Activated CD8-positive, alpha-beta memory T cell treated with anti-CD3 and anti-CD28 coated beads, Interleukin-2, amount 10 ng/mL, durations not matched to agents 7 days and 5 days (primary cell): ENCODE results near the gene ARID1B. TPM values are rescaled to one million over a fixed set of nuclear protein-coding genes. Genes with fewer than 3 reads are reported as not detected.

Experiments used
- ATAC-seq: fragments of 150-1000 bp; cut with Tn5 transposase; one replicate; pipeline ENCODE4 v1.10.0; 2021; ENCODE audit warnings: moderate library complexity
- CTCF ChIA-PET: fragments of 350-600 bp; sonication (Branson Sonifier 250); formaldehyde crosslinking; loops from one replicate; lab custom pipeline; 2021; ENCODE audit warnings: antibody characterized with exemption; lab: Charles Lee
- DNase-seq: peaks from one replicate; pipeline ENCODE4 v3.0.0-alpha.2; 2020
- H3K27ac Mint-ChIP-seq: one replicate; pipeline ENCODE4 v1.8.0; 2021; ENCODE audit warnings: mild to moderate bottlenecking, mixed read lengths
- H3K27me3 Mint-ChIP-seq: one replicate; pipeline ENCODE4 v1.8.0; 2021; ENCODE audit warnings: mixed read lengths
- H3K36me3 Mint-ChIP-seq: one replicate; pipeline ENCODE4 v1.8.0; 2021; ENCODE audit warnings: mild to moderate bottlenecking, mixed read lengths
- H3K4me1 Mint-ChIP-seq: one replicate; pipeline ENCODE4 v1.8.0; 2021; ENCODE audit warnings: mixed read lengths
- H3K4me3 Mint-ChIP-seq: one replicate; pipeline ENCODE4 v1.8.0; 2021; ENCODE audit warnings: mild to moderate bottlenecking, moderate library complexity, mixed read lengths
- H3K9me3 Mint-ChIP-seq: one replicate; pipeline ENCODE4 v1.8.0; 2022; ENCODE audit warnings: low read depth, mixed read lengths
- total RNA-seq, 2 experiments: library from RNA; stranded (reverse); gene quantifications; one replicate each; pipeline ENCODE4 v1.2.3, GENCODE V29; 2021

The ARID1B gene
- total RNA-seq, 2 experiments from 2014 or later, result 59.5 to 81.5 TPM

GRCh38 chr6:156778454-156779205, 1.5 kb downstream of the ARID1B start:
- Mint-ChIP-seq H3K27me3 (no peaks in the 10 kb centered on the region), H3K27ac (peak overlapping the region; percentile 81), H3K4me3 (peak overlapping the region; percentile 78), H3K9me3 (no peaks in the 10 kb centered on the region), H3K4me1 (peaks cover 34% of the 10 kb centered on the region), H3K36me3 (peaks cover 4% of the 10 kb centered on the region)
- DNase-seq (peak; percentile 70), ATAC-seq (peak; percentile 15)
- CTCF ChIA-PET, result interaction anchor here (0.6 kb wide), 1 partner anchor 95 kb away, joined by 5 read pairs; no protein-coding TSS in a partner anchor

GRCh38 chr6:156779206-156780094, 2.3 kb downstream of the ARID1B start:
- H3K27ac Mint-ChIP-seq, result peak overlapping the region; percentile 85
- DNase-seq (peak; percentile 68), ATAC-seq (peak; percentile 18)
- peaks cover 38% of the 10 kb centered on the region for H3K4me1 Mint-ChIP-seq
- H3K36me3 Mint-ChIP-seq, result peaks cover 4% of the 10 kb centered on the region
- CTCF ChIA-PET, result no interaction called here
- peak overlapping the region; percentile 77 for H3K4me3 Mint-ChIP-seq
- H3K9me3 Mint-ChIP-seq, result no peaks in the 10 kb centered on the region
- no peaks in the 10 kb centered on the region for H3K27me3 Mint-ChIP-seq

GRCh38 chr6:156780102-156780641, 3.0 kb downstream of the ARID1B start:
- no peaks in the 10 kb centered on the region for H3K27me3 Mint-ChIP-seq
- DNase-seq, result peak; percentile 78
- peak overlapping the region; percentile 85 for H3K27ac Mint-ChIP-seq
- ATAC-seq, result peak; percentile 58
- peaks cover 7% of the 10 kb centered on the region for H3K36me3 Mint-ChIP-seq
- peak overlapping the region; percentile 77 for H3K4me3 Mint-ChIP-seq
- H3K4me1 Mint-ChIP-seq, result peaks cover 35% of the 10 kb centered on the region
- no peaks in the 10 kb centered on the region for H3K9me3 Mint-ChIP-seq
- CTCF ChIA-PET, result interaction anchor here (1.1 kb wide), 1 partner anchor 94 kb away, joined by 3 read pairs; no protein-coding TSS in a partner anchor

GRCh38 chr6:156780962-156781853, 4.0 kb downstream of the ARID1B start:
- Mint-ChIP-seq H3K27ac (peak overlapping the region; percentile 85), H3K4me3 (peak overlapping the region; percentile 77), H3K4me1 (peaks cover 34% of the 10 kb centered on the region), H3K36me3 (peaks cover 14% of the 10 kb centered on the region), H3K9me3 (no peaks in the 10 kb centered on the region), H3K27me3 (no peaks in the 10 kb centered on the region)
- DNase-seq, result no peak
- no peak for ATAC-seq
- CTCF ChIA-PET, result interaction anchor here (1.1 kb wide), 1 partner anchor 95 kb away, joined by 3 read pairs; no protein-coding TSS in a partner anchor

GRCh38 chr6:156781861-156782631, 4.9 kb downstream of the ARID1B start:
- H3K27ac Mint-ChIP-seq, result peak overlapping the region; percentile 85
- H3K4me3 Mint-ChIP-seq, result peak overlapping the region; percentile 77
- no peak for DNase-seq
- H3K9me3 Mint-ChIP-seq, result no peaks in the 10 kb centered on the region
- no peaks in the 10 kb centered on the region for H3K27me3 Mint-ChIP-seq
- no peak for ATAC-seq
- CTCF ChIA-PET, result no interaction called here
- peaks cover 32% of the 10 kb centered on the region for H3K4me1 Mint-ChIP-seq
- peaks cover 14% of the 10 kb centered on the region for H3K36me3 Mint-ChIP-seq

- H3K4me3 Mint-ChIP-seq, result peak overlapping the region; percentile 77
- no peak for ATAC-seq
- CTCF ChIA-PET, result no interaction called here
- H3K27ac Mint-ChIP-seq, result peak overlapping the region; percentile 85
- H3K9me3 Mint-ChIP-seq, result no peaks in the 10 kb centered on the region
- peaks cover 12% of the 10 kb centered on the region for H3K36me3 Mint-ChIP-seq
- DNase-seq, result no peak
- peaks cover 35% of the 10 kb centered on the region for H3K4me1 Mint-ChIP-seq
- H3K27me3 Mint-ChIP-seq, result no peaks in the 10 kb centered on the region
Measured at GRCh38 chr6:156782691-156783320, 5.6 kb downstream of the ARID1B start.

GRCh38 chr6:156783958-156784357, 6.8 kb downstream of the ARID1B start:
- H3K4me3 Mint-ChIP-seq, result no peak overlapping the region
- H3K9me3 Mint-ChIP-seq, result no peaks in the 10 kb centered on the region
- DNase-seq (no peak), ATAC-seq (no peak)
- peaks cover 41% of the 10 kb centered on the region for H3K4me1 Mint-ChIP-seq
- CTCF ChIA-PET, result no interaction called here
- no peak overlapping the region for H3K27ac Mint-ChIP-seq
- peaks cover 12% of the 10 kb centered on the region for H3K36me3 Mint-ChIP-seq
- no peaks in the 10 kb centered on the region for H3K27me3 Mint-ChIP-seq

- H3K36me3 Mint-ChIP-seq, result peaks cover 10% of the 10 kb centered on the region
- DNase-seq (no peak), ATAC-seq (no peak)
- no peaks in the 10 kb centered on the region for H3K9me3 Mint-ChIP-seq
- no peak overlapping the region for H3K4me3 Mint-ChIP-seq
- H3K27ac Mint-ChIP-seq, result no peak overlapping the region
- CTCF ChIA-PET, result interaction anchor here (1.0 kb wide), 1 partner anchor 8 kb away, joined by 3 read pairs; no protein-coding TSS in a partner anchor
- peaks cover 51% of the 10 kb centered on the region for H3K4me1 Mint-ChIP-seq
- no peaks in the 10 kb centered on the region for H3K27me3 Mint-ChIP-seq
Measured at GRCh38 chr6:156786652-156787051, 9.5 kb downstream of the ARID1B start.

- Mint-ChIP-seq H3K4me3 (no peak overlapping the region), H3K9me3 (no peaks in the 10 kb centered on the region), H3K4me1 (peaks cover 44% of the 10 kb centered on the region), H3K27ac (no peak overlapping the region), H3K36me3 (peaks cover 10% of the 10 kb centered on the region), H3K27me3 (no peaks in the 10 kb centered on the region)
- CTCF ChIA-PET, result interaction anchor here (1.0 to 1.4 kb wide), 2 partner anchors 8 to 18 kb away, joined by 3 to 4 read pairs; no protein-coding TSS in a partner anchor
- ATAC-seq (no peak), DNase-seq (no peak)
Measured at GRCh38 chr6:156787569-156788492, 10.7 kb downstream of the ARID1B start.

- H3K36me3 Mint-ChIP-seq, result peaks cover 10% of the 10 kb centered on the region
- H3K4me3 Mint-ChIP-seq, result no peak overlapping the region
- H3K4me1 Mint-ChIP-seq, result peaks cover 34% of the 10 kb centered on the region
- no peaks in the 10 kb centered on the region for H3K9me3 Mint-ChIP-seq
- H3K27ac Mint-ChIP-seq, result no peak overlapping the region
- H3K27me3 Mint-ChIP-seq, result no peaks in the 10 kb centered on the region
- no peak for DNase-seq
- no peak for ATAC-seq
- CTCF ChIA-PET, result no interaction called here
Measured at GRCh38 chr6:156789081-156789943, 12.1 kb downstream of the ARID1B start.
